ENCODE data around the gene KDM2A.

GRCh38 chr11:67298786-67299185 is 179.7 kb downstream of the KDM2A start:
- TF ChIP-seq CTCF (conservative IDR thresholded peaks at IDR 0.05; ENCODE audit: low read depth in 2 of 2): no peak
- TF ChIP-seq POLR2AphosphoS5 (IDR thresholded peaks at IDR 0.05; ENCODE audit: low read depth): no peak
- no peak for TF ChIP-seq ZNF114 (CRISPR knock-in tag; IDR thresholded peaks at IDR 0.05)
- no peak for TF ChIP-seq REST (IDR thresholded peaks at IDR 0.05; ENCODE audit: unreplicated experiment)
- no peak for TF ChIP-seq EZH2 (IDR thresholded peaks at IDR 0.05; ENCODE audit: low read depth, unreplicated experiment)
- TF ChIP-seq CREB1 (CRISPR knock-in tag; IDR thresholded peaks at IDR 0.05; ENCODE audit: low read depth): no peak
- no peak for TF ChIP-seq EZH2phosphoT487 (IDR thresholded peaks at IDR 0.05; ENCODE audit: unreplicated experiment)
- no peak for TF ChIP-seq STAT1 (IDR thresholded peaks at IDR 0.05; ENCODE audit: unreplicated experiment)
- no peak for TF ChIP-seq ETS1 (IDR thresholded peaks at IDR 0.05)
- TF ChIP-seq ZNF331 (CRISPR knock-in tag; IDR thresholded peaks at IDR 0.05; ENCODE audit: low read depth): no peak
- no peak for TF ChIP-seq JUNB (IDR thresholded peaks at IDR 0.05; ENCODE audit: unreplicated experiment)
- TF ChIP-seq NANOG (IDR thresholded peaks at IDR 0.05; ENCODE audit: borderline replicate concordance): no peak
- TF ChIP-seq ZNF462 (CRISPR knock-in tag; IDR thresholded peaks at IDR 0.05): no peak

Measured in GM23338 (cell line).